Measurements from ENCODE around the gene WDFY2. TPM values are rescaled to one million over a fixed set of nuclear protein-coding genes. Genes with fewer than 3 reads are reported as not detected.

The WDFY2 gene
- total and polyA plus RNA-seq, 8 donors = 1.4 to 22.6 (median 10.4) TPM

DNA sequence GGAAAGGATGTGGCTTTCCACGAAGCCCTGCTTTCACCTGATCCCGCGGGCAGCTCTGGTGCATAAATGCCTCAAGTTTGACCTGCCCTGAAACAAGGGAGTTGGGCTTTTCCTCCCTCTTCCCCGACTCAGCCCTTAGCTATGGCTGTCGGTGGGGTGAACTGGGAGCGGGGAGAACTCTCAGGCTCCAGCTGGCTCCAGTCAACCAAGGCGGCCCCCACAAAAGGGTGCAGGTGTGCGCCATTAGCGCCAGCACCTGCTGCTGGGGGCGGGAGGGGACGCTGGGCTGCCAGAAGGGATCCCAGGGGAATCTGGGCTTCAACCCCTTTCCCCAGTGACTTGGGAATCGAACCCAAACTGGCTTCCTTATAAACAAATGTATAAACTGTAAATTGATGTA, 226.8 kb downstream of the WDFY2 start:
- intact Hi-C loops (cut with DNase I; ENCODE audit: low total_unique reads) = loop anchor here (10.0 kb wide), 1 partner anchor 314 kb away; the partner anchor contains the start of gene NEK5
- Histone ChIP-seq H3K27me3 (no peaks in the 10 kb centered on the region), H3K27ac (no peak overlapping the region), H3K9me3 (no peaks in the 10 kb centered on the region), H3K4me1 (peaks cover 7 to 21% (median 13%) of the 10 kb centered on the region in 4 donors), H3K36me3 (no peaks in the 10 kb centered on the region), H3K4me3 (no peak overlapping the region)
- WGBS, 5 donors = 69 to 84% (median 77%) methylated on average over 12 of the region's 12 CpGs
- no peak for DNase-seq
- TF ChIP-seq POLR2A (IDR thresholded peaks at IDR 0.05) (no peak), POLR2AphosphoS5 (IDR thresholded peaks at IDR 0.05) (no peak), EP300 (IDR thresholded peaks at IDR 0.05) (no peak)
- TF ChIP-seq, protein P1, sequence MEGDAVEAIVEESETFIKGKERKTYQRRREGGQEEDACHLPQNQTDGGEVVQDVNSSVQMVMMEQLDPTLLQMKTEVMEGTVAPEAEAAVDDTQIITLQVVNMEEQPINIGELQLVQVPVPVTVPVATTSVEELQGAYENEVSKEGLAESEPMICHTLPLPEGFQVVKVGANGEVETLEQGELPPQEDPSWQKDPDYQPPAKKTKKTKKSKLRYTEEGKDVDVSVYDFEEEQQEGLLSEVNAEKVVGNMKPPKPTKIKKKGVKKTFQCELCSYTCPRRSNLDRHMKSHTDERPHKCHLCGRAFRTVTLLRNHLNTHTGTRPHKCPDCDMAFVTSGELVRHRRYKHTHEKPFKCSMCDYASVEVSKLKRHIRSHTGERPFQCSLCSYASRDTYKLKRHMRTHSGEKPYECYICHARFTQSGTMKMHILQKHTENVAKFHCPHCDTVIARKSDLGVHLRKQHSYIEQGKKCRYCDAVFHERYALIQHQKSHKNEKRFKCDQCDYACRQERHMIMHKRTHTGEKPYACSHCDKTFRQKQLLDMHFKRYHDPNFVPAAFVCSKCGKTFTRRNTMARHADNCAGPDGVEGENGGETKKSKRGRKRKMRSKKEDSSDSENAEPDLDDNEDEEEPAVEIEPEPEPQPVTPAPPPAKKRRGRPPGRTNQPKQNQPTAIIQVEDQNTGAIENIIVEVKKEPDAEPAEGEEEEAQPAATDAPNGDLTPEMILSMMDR (IDR thresholded peaks at IDR 0.05) = no peak

DNA sequence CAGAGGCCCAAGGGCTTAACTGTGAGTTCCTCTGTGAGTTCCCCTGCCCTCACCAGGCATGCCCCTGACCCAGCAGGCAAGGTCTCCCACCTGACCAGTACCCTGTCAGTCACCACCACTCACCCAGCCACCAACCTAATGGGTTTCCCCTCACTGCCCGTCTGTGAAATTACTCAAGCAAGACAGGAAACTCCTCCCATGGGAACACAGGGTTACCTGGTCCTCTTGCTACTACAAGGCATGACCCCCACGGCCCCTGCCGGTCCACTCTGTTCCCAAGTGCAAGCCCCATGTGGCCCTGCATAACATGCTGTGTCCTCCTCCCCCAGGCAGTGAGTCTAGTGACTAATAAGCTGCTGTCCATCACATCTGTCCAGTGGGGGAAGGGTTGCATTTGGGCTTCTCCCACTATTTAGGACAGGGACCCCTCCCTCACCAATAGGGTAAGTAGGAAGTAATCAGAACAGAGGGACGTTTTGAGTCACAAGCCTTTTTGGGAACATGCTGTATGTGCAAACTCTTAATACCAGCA, 227.7 kb downstream of the WDFY2 start:
- DNase-seq = no peak
- Histone ChIP-seq H3K4me1 (peaks cover 7 to 16% (median 14%) of the 10 kb centered on the region in 4 donors), H3K9me3 (no peaks in the 10 kb centered on the region), H3K4me3 (no peak overlapping the region), H3K27me3 (no peaks in the 10 kb centered on the region), H3K36me3 (no peaks in the 10 kb centered on the region), H3K27ac (no peak overlapping the region)
- intact Hi-C loops (cut with DNase I; ENCODE audit: low total_unique reads) = loop anchor here (10.0 kb wide), 1 partner anchor 313 kb away; the partner anchor contains the start of gene NEK5
- TF ChIP-seq EP300 (IDR thresholded peaks at IDR 0.05) (no peak), POLR2AphosphoS5 (IDR thresholded peaks at IDR 0.05) (no peak), POLR2A (IDR thresholded peaks at IDR 0.05) (no peak)
- TF ChIP-seq, protein P1 (IDR thresholded peaks at IDR 0.05) = no peak
- 40 to 71% (median 55%) methylated on average over 4 of the region's 4 CpGs for whole genome bisulfite sequencing, 5 donors

DNA sequence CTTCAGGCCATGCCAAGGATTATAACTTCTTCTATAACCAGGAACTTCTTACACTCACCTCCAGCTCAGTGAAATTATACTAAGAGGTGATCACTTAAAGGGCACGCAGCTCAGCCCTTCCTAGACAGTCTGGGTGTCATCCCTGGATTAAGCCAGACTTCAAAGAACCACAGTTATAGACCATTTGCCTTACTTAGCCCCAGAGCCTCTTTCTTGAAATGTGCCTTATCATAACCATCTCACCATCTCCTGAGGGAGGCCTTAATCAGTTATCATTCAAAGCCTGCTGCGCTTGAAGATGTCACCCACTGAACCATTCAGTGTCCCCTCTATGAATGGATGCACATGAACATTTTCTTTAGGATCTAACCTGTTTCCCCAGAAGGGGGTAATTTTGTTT, 229.8 kb downstream of the WDFY2 start:
- TF ChIP-seq, protein P1 (IDR thresholded peaks at IDR 0.05) = no peak
- TF ChIP-seq POLR2AphosphoS5 (IDR thresholded peaks at IDR 0.05) = no peak
- no peak for TF ChIP-seq POLR2A (IDR thresholded peaks at IDR 0.05)
- TF ChIP-seq EP300 (IDR thresholded peaks at IDR 0.05) = no peak
- intact Hi-C loops (cut with DNase I; ENCODE audit: low total_unique reads) = loop anchor here (10.0 kb wide), 1 partner anchor 311 kb away; the partner anchor contains the start of gene NEK5
- no peak overlapping the region for H3K4me3 ChIP-seq
- no peaks in the 10 kb centered on the region for H3K36me3 ChIP-seq
- H3K27me3 ChIP-seq = no peaks in the 10 kb centered on the region
- H3K9me3 ChIP-seq = no peaks in the 10 kb centered on the region
- peaks cover 7 to 18% (median 17%) of the 10 kb centered on the region in 4 donors for H3K4me1 ChIP-seq
- 94 to 100% (median 98%) methylated on average over 2 of the region's 2 CpGs for WGBS, 5 donors
- DNase-seq = no peak
- no peak overlapping the region for H3K27ac ChIP-seq

DNA sequence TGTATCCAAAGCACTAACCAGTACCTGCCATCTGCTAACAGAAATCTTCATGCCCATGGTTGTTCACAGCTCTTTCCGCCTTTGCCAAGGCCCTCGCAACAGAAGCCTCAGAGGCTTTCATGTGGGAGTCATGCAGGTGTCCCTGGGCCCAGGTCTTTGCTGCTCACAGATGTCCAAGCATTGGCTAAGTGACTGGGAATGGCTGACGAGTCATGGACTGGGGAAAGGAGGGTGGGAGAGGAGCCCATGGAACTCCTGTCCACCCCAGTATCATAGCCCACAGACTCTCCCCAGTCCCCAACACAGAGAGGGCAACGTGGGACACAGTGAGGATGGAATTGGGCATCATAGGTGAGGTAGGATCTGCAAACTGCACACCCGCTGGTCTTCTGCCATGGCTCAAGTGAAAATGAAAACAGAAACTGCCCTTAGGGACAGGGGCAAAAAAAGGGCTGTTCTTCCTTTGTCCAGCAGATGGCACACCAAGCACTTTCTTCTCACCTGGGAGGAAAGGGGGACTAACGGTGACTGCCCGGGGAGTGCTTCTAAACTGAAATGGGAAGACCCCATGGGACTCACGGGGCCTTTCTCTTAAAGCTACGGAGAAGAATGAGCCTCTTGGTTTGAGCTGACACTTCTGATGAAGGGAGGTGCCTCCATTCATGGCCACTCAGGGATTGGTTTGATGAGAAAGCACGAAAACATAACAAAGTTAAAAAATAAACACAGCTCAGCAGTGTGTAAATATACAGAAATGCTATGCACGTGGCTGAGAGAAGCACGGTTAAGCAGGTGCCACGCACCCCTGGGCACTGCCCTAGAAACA, 230.8 kb downstream of the WDFY2 start:
- no peaks in the 10 kb centered on the region for H3K36me3 ChIP-seq
- peak overlapping the region; percentile 14 to 29 (median 24) for H3K4me3 ChIP-seq
- peak; percentile 78 to 88 for DNase-seq
- TF ChIP-seq, protein P1 (IDR thresholded peaks at IDR 0.05) = peak in 5 of 7 experiments; percentile 71 to 85 (median 80)
- no peak for TF ChIP-seq POLR2A (IDR thresholded peaks at IDR 0.05)
- no peak for TF ChIP-seq EP300 (IDR thresholded peaks at IDR 0.05)
- TF ChIP-seq POLR2AphosphoS5 (IDR thresholded peaks at IDR 0.05) = peak in 1 of 3 donors; percentile 55
- no peaks in the 10 kb centered on the region for H3K27me3 ChIP-seq
- peak overlapping the region in 1 of 5 donors; percentile 23 for H3K27ac ChIP-seq
- WGBS, 5 donors = 15 to 22% (median 17%) methylated on average over 12 to 13 of the region's 13 CpGs
- peaks cover 7 to 27% (median 23%) of the 10 kb centered on the region in 4 donors for H3K4me1 ChIP-seq
- H3K9me3 ChIP-seq = no peaks in the 10 kb centered on the region
- intact Hi-C loops (cut with DNase I; ENCODE audit: low total_unique reads) = loop anchor here (10.0 kb wide), 1 partner anchor 310 kb away; the partner anchor contains the start of gene NEK5

Measured in stomach (tissue), 9 donors.